Measurements from ENCODE around the gene RGS2.

DNA sequence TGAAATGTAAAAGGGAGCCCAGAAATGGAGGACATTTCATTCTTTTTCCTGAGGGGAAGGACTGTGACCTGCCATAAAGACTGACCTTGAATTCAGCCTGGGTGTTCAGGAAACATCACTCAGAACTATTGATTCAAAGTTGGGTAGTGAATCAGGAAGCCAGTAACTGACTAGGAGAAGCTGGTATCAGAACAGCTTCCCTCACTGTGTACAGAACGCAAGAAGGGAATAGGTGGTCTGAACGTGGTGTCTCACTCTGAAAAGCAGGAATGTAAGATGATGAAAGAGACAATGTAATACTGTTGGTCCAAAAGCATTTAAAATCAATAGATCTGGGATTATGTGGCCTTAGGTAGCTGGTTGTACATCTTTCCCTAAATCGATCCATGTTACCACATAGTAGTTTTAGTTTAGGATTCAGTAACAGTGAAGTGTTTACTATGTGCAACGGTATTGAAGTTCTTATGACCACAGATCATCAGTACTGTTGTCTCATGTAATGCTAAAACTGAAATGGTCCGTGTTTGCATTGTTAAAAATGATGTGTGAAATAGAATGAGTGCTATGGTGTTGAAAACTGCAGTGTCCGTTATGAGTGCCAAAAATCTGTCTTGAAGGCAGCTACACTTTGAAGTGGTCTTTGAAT is 2.9 kb downstream of the RGS2 start:
- no peak for TF ChIP-seq ZBTB48 (tag by site-specific recombination; IDR thresholded peaks at IDR 0.05)
- no peak for TF ChIP-seq EGR2 (tag by site-specific recombination; IDR thresholded peaks at IDR 0.05; ENCODE audit: low read depth)
- TF ChIP-seq CTCF (tag by site-specific recombination; IDR thresholded peaks at IDR 0.05), result no peak
- TF ChIP-seq, protein P1, sequence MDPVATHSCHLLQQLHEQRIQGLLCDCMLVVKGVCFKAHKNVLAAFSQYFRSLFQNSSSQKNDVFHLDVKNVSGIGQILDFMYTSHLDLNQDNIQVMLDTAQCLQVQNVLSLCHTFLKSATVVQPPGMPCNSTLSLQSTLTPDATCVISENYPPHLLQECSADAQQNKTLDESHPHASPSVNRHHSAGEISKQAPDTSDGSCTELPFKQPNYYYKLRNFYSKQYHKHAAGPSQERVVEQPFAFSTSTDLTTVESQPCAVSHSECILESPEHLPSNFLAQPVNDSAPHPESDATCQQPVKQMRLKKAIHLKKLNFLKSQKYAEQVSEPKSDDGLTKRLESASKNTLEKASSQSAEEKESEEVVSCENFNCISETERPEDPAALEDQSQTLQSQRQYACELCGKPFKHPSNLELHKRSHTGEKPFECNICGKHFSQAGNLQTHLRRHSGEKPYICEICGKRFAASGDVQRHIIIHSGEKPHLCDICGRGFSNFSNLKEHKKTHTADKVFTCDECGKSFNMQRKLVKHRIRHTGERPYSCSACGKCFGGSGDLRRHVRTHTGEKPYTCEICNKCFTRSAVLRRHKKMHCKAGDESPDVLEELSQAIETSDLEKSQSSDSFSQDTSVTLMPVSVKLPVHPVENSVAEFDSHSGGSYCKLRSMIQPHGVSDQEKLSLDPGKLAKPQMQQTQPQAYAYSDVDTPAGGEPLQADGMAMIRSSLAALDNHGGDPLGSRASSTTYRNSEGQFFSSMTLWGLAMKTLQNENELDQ (tag by site-specific recombination; IDR thresholded peaks at IDR 0.05; ENCODE audit: low read depth), result no peak
- no peak for TF ChIP-seq ZNF211 (tag by site-specific recombination; IDR thresholded peaks at IDR 0.05; ENCODE audit: low read depth)
- no peak for TF ChIP-seq OSR2 (tag by site-specific recombination; IDR thresholded peaks at IDR 0.05)
- TF ChIP-seq TSHZ1 (tag by site-specific recombination; IDR thresholded peaks at IDR 0.05; ENCODE audit: borderline replicate concordance), result no peak
- no peak for TF ChIP-seq ZNF133 (tag by site-specific recombination; IDR thresholded peaks at IDR 0.05)
- no peak for TF ChIP-seq KLF16 (tag by site-specific recombination; IDR thresholded peaks at IDR 0.05)
- no peak for TF ChIP-seq ZNF239 (tag by site-specific recombination; IDR thresholded peaks at IDR 0.05)
- TF ChIP-seq ZNF423 (tag by site-specific recombination; IDR thresholded peaks at IDR 0.05), result no peak
- no peak for TF ChIP-seq ZNF10 (tag by site-specific recombination; IDR thresholded peaks at IDR 0.05)
- TF ChIP-seq, protein P2, sequence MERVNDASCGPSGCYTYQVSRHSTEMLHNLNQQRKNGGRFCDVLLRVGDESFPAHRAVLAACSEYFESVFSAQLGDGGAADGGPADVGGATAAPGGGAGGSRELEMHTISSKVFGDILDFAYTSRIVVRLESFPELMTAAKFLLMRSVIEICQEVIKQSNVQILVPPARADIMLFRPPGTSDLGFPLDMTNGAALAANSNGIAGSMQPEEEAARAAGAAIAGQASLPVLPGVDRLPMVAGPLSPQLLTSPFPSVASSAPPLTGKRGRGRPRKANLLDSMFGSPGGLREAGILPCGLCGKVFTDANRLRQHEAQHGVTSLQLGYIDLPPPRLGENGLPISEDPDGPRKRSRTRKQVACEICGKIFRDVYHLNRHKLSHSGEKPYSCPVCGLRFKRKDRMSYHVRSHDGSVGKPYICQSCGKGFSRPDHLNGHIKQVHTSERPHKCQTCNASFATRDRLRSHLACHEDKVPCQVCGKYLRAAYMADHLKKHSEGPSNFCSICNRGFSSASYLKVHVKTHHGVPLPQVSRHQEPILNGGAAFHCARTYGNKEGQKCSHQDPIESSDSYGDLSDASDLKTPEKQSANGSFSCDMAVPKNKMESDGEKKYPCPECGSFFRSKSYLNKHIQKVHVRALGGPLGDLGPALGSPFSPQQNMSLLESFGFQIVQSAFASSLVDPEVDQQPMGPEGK (tag by site-specific recombination; IDR thresholded peaks at IDR 0.05), result no peak
- TF ChIP-seq ELK4 (IDR thresholded peaks at IDR 0.05; ENCODE audit: borderline replicate concordance, low read depth, low read length), result no peak

All from HEK293 (cell line).